Glomerular visceral epithelial cell (primary cell): ENCODE measurements around the gene TET3.
A peak's percentile ranks its signal among the peaks of the same experiment; 100 is the strongest.

Experiments
- DNase-seq: peaks from one replicate; pipeline ENCODE4 v3.0.0-alpha.2; 2016; ENCODE audit errors: extremely low spot score

TET3 gene

DNA sequence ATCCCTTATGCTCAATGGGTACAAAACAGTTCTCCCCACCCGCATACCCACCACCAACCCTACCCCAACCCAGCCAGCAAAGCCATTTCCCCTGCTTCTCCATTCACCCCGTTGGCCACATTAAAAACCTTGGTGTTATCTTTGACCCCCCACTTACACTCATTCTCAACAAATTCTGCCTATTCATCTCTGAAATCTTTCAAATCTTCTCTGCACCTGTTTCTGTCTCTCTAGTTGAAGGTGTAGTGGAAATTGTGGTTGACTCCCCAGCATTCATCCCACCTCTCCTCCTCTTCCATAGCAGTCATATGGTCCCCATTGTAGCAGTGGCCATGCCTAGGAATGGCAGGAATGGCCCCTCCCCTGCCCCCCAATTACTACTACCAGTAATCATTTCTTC, 20.5 kb upstream of the TET3 start:
- no peak for DNase-seq

DNA sequence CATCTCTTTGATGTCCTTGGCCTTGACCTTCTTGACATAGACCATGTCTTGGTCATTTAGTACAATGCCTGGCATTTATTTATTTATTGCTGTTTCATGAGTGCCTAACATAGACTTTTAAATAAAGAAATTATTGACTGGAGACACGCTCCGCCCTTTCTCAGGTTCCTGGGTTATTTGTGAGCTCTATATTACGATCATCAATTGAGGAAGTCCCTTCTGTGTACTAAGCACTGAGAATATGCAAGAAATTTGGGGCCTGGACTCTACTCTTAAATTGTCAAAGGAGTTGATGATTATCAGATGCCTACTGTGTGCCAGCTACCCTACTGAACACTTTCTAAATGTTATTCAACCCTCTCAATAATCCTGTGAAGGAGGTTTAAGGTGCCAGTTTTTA, 19.7 kb upstream of the TET3 start:
- no peak for DNase-seq

DNA sequence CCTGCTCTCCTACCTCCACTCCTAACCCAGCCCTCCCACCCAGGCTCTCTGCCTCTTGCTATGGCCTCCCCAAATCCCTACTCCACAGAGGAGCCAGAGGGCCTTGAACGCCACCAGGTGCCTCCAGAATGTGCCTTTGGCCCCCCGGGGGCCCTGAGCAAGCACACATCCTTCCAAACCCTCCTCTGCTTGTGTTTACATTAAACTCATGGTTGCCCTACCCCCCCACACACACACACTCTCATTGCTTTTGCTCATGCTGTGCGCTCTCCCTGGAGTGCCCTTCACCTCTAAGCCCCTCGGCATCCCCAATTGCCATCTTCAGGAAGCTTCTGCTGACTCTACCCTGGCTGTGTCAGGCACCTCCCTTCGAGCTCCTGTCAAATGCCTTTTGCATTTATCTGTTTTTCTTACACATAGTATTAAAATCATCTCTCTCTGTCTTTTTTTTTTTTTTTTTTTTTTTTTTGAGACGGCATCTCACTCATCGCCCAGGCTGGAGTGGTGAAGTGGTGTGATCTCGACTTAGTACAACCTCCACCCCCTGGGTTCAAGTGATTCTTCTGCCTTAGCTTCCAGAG, 16.3 kb upstream of the TET3 start:
- DNase-seq, result no peak

DNA sequence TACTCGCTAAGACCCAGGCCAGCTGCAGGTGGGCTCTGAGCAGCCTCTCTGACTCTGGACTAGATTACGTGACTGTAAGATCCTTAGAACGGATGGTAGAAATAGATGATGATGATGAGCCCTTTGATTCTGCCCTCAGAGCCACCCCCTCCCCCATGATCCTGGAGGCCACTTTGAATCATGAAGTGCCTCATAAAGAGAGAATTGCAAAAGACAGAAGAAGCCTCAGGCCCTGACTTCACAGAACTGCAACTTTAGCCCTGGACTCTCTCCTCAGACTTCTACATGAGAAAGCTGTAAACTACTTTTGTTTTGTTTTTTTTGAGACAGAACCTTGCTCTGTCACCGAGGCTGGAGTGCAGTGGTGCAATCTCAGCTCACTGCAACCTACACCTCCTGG, 15.4 kb upstream of the TET3 start:
- DNase-seq, result no peak

DNA sequence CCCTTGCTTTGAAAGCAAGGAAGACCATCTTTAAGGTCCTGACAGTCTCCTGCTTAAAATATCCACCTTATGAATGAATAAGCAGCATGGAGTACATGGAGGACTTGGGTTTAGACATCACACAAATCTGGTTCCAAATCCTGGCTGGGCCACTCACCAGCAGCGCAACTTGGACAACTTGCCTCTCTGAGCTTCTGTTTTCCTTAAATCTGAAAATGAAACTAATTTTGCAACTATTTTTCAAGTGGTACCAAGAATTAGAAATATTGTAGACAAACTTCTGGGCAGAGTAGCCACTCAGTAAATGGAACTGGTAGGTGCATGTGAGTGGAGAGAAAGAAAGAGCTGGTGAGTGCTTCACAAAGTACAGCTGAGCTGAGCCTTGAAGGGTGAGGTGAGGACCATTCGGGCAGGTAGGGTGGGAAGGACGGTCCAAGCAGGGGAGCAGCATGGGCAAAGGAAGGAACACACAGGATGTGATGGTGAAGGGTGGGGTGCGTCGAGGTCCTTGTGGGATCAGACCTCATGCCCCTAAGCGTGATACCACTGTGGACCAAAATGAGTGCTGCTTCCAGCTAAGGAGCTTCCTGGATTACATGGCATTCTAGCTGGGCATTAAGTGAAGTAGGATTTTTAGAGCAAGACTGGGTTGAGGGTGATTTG, 14.4 kb upstream of the TET3 start:
- no peak for DNase-seq

DNA sequence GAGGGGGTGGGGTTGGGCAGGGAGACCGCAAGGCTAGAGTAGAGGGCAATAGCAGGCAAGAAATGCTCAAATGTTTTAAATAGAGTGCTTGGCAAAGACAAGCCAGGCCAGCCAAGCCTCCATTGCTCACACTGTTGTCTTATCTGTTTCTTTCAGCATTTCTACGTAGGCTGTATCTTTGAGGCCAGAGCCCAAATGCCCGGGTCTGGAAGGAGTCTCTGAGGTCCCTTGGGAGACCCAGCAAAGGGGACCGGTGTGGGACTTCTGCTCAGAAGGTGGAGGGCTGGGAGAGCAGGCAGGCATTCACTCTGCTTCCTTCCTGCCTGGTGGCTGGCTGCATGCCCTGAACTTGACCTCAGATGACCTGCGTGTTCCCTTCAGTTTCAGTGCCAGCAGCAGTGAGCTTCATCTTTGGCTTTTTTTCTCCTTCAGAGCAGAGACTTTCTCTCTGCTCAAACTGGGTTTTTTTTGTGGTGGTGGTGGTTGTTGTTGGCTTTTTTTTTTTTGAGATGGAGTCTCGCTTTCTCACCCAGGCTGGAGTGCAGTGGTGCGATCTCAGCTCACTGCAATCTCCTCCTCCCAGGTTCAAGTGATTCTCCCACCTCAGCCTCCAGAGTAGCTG, 13.7 kb upstream of the TET3 start:
- DNase-seq, result no peak

DNA sequence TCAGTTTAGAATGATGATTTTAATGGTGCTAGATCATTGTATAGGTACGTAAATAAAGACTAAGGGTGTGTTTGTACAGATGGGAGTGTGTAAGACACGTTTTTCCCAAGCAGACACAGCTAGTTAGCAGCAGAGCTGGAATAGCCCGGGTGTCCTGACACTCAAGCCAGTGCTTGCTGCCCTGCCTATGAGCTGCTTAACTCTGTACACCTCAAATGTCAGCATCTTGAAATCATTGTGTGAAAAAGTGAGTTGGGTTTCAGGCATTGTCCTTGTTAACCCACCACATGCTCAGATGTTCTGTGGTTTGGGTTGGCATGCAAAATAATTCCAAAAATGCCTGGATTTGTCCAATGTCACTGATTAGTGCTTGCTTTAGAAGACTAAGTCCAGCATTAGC, 13.0 kb upstream of the TET3 start:
- no peak for DNase-seq

DNA sequence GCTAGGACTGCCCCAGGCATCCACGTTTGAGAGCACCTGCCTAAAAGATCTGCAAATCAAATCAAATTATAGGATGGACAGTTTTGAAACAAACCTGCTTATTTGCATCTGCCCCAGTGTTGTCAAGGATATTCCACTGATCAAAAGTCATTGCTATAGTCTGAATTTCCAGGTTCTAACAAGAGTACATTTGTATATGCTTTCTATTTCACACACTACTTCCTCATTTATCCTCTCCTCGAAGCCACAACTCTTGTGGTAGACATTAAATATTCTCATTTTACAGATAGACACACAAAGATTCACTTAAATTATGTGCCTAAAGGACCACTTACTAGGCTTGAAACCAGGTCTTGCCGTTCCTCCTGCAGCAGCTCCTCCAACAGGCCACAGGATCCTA, 11.9 kb upstream of the TET3 start:
- DNase-seq, result no peak

DNA sequence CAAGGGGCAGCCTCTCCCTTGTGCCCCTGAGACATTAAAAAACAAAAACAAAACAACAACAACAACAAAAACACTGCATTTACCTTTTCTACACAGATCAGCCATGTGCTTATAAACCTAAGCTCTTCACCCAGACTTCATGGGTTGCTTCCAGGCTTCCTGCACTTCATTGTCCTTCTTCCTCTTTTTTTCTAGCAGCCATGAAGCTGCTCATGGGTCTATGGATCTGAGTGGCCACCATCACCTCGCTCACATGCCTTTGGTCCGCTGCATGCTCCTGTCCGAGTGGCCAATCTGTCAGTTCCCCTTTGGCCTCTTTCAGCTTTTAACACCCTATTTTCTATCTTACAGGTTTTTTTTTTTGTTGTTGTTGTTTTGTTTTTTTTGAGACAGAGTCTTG, 9.0 kb upstream of the TET3 start:
- no peak for DNase-seq

DNA sequence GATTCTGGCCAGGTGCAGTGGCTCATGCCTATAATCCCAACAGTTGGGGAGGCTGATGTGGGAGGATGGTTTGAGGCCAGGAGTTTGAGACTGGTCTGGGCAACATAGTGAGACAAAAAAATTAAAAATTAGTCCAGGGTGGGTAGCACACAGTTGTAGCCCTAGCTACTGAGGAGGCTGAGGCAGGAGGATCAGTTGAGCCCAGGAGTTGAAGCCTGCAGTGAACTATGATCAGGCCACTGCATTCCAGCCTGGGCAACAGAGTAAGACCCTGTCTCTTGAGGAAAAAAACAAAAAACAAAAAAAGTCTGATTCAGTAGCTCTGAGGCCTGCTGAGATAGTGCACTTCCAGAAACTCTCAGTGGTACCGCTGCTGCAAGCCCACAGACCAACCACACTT, 7.9 kb upstream of the TET3 start:
- DNase-seq, result no peak

DNA sequence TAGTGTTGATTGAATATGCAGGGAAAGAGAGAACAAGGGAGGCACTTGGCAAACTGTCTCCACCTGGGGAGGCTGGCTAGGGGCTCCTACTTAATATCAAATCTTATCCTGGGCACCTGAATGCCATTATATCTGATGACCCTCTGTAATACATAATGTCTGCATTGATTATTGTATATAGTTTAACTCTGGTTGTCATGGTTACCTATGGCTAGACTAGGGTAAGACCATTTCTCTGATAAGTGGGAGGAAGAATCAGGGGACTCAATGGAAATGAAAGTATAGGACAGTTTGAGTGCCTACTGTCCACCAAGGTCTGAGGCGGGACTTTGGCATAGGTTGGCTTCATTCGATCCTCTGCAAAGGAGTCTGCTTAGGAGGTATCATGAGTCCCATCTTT, 7.2 kb upstream of the TET3 start:
- DNase-seq, result no peak

DNA sequence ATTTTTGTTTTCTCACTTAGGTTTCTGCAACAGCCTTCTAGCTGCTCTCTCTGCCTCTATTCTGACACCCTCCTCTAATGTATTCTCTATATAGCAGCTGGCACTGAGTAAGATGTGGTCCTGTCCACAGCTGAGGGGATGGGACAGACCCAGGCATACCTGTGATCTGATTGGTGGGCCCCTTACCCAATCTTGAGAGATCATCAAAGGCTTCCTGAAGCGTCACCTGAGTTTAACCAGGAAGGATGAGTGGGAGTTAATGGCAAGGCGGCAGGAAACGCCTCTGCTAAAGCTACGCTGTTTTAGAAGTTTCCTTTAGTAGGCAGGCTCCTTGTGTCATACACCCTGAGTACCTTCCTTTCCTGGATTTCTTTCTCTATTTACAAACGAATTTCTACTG, 5.7 kb upstream of the TET3 start:
- DNase-seq, result no peak

DNA sequence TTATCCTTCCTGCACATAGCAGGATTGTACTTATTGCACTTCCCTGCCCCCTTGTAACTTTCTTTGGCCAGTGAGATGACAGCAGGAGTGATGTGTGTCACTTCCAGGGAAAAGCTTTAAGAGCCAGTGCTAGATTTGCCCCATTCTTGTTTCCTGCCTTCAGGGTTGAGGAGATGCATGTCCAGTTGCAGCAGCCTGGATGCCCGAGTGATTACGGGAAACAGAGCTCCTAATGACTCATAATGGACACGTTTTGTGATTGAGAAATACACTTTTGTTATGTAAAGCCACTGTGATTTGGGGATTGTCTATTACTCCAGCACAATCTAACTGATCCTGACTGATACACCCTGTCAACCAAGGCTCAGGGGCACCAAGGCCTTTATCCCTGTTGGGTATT, 5.0 kb upstream of the TET3 start:
- DNase-seq, result peak; percentile 64

DNA sequence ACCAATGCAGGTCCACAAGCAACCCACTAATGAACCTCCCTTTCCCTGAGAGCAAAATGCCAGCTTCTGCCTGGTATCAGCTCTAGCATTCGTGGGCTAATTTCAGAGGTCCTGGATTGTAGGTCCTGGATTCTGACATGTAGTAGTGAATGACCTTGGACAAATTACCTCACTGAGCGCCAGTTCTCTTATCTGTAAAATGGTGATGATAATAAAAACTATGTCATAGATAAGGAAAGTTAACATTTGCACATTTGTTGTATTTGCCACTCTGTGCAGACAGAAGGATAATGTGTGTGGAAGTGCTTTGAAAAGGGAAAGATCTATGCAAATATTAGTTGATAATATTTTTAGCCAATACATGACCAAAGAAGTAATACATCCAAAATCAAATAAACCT, 4.1 kb upstream of the TET3 start:
- DNase-seq, result no peak

DNA sequence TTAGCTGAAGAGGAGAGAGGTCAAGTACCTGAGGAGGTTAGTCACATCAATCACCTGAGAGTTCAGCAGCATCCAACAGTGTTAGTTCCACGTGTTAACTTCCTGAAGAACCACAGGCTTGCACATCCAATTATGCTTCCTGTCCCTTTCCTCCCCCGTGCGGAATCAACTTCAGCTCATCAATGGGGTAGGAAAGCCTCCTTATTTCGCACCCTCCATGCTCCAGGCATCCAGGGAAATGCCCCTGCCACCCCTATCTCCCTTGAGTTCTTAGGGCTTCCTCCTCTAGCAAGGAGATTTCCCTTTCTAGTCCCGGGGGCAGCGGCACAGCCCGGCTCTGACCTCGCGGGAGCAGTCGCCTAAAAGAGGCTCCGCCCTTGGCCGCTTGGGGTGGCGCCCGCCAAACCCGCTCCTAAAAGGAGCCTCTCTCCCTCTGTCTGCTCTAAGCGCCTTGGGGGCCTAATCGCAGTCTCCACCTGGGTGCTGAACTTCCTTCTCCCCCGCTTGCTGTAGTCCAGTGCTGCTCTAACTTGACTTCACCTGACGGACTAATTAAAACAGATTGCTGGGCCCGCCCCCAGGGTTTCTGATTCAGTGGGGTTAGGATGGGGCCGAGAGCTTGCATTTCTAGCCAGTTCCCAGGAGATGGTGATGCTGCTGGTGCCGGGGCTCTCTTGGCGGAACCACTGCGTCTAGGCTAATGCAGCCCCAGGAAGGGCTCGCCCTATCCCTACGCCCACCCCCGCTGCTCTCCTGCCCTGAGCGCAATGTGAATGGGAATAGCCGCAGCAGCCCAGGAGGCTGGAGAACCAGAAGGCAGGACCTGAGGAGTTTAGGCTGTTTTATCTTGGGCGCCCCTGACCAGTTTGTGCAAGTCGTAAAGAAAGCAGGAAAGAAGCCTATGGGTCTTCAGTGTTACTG, 3.4 kb upstream of the TET3 start:
- DNase-seq, result no peak

DNA sequence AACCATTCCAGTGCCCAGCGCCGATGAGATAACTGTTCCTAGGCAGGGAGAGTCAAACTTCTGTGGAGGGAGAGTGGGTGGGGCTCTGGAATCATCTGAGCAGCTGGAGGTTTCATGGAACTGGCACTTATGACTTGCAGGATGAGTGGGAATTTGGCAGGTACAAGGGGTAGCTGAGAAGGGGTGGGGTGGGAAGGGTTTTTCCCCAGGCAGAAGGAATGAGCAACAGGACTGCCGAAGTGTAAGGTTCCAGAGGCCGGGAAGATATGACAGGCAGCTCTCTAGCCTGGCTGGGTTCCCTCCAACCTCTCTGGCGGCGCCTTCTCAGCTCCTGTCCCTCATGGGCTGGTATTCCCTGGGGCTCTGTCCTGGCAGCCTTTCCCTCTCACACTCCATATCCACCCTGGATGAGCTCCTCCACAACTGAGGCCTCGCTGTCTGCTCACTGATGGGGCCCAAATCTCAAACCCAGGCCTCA, 2.5 kb upstream of the TET3 start:
- DNase-seq, result no peak

DNA sequence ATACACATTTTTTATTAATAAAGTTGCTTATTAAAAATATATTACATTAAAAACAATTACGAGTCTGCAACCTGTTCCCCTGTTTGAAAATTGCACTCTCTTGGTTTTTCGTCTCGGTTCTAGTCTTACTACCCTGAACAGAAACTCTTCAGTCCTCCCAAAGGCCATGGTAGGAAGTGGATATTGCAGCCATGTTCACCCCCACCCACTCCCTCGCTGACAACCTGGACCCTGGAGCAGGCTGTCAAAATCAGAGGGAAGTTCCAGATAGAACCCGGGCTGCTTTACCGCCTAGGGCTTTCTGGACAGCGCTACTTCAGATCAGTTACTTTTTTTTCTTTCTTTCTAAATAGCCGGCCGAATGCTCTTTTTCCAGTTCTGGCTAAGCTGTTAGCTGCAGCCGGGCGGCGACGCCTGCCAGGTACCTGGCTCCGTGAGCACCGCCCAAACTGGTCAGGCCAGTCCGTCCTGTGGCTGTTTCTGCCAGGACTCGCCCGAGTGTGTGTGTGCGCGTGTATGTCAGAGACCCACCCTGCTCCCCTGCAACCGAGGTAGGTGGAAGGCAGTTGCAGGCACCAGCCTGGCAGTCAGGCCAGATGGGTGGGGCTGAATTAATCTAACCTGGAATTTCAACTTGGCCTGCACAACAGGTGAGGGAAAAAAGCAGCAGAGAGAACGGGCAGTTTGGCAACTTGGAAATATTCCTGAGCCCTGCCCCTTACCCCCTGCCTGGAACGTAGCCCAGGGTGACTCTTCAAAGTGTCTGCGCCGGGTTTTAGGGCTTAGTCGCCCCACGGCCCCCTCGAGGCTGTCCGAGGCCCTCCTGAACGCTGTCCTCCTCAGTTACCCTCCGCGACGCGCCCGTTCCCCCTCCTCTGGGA, 1.1 kb upstream of the TET3 start:
- no peak for DNase-seq

DNA sequence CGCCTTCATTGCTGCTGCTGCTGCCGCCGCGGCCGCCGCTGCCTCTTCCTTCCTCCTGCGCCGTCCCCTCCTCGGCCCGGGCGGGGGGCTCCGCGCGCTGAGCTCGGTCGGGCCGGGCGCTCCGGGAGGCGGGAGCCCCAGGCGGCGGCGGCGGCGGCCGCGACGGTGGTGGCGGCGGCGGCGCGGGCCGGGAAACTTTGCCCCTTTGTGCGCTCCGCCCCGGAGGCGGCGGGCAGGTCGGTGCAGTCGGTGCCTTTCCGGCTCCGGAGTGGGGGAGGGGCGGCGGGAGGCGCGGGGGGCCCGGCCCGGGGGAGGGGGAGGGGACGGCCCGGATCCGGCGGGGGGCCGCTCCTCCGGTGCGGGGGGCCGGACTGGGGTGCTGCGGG, 205 bp downstream of the TET3 start:
- DNase-seq, result peak; percentile 30

DNA sequence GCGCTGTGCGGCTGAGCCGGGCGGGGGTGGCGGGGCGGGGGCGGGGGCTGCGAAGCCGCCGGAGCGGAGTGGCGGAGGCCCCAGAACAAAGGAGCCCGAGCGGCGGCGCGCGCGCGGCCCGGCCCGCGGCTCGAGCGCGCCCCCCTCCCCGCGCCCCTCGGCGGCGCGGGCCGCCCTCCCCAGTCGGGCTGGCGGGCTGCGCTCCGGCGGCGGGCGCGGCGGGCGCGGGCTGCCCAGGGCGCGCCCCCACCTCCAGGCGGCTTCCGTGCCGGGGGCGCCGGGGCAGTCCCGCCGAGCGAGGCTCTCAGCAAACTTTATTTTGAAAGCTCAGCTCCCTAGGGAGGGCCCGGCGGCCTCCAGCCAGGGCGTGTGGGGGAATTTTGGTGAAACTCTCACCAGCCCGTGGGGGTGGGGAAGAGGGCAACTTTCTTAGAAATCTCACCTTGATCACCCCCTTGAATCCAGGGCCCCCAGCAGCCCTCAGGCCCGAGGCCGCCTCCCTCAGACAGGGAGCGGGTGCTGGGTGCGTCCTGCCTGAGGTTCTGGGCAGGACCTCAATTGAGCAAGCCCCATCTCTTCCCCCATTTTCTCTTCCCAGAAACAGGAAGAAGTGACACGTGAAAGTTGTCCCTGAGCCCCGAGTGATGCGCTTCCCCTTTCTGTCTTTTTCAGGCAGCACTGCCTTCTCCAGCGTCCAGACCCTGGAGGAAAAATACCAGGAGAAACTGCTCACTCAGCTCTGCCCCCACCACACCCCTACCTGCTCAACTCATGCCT, 786 bp downstream of the TET3 start:
- DNase-seq, result no peak

DNA sequence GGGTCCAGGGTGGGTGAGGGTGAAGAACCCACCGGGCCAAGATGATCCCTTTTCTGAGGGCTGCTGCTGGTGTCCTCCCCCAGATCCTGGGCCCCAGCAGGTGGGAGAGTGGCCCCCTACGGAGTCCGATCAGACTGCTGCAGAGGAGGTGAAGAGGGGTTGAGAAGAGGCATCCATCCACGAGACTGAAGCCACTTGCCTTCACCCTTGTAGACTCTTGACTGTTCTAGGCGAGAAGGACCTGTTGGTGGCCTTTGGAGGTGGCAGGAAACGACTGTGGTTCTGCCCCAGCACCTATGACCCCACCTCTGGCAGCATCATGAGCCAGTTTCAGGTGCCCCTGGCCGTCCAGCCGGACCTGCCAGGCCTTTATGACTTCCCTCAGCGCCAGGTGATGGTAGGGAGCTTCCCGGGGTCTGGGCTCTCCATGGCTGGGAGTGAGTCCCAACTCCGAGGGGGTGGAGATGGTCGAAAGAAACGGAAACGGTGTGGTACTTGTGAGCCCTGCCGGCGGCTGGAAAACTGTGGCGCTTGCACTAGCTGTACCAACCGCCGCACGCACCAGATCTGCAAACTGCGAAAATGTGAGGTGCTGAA, 1.5 kb downstream of the TET3 start:
- no peak for DNase-seq
